Coronary artery (tissue), 2 donors: ENCODE results near the gene GNAL.
"Not testable (repeated sequence)": the region's sequence is repeated elsewhere in the genome, so short reads cannot be mapped to it uniquely, and the experiment has no call there.

Source experiments
- DNase-seq: peaks from one replicate; pipeline ENCODE4 v3.0.0-alpha.2; 2017; ENCODE audit warnings: low spot score
- H3K27ac ChIP-seq, 2 donors: fragments of 200-600 bp; sonication (generic); one replicate each; pipeline ENCODE4 v1.5.1; 2016 to 2019
- H3K4me3 ChIP-seq: fragments of 200-600 bp; sonication (generic); 2 replicates; pipeline ENCODE4 v1.5.1; 2016; ENCODE audit warnings: mild to moderate bottlenecking, moderate library complexity
- TF ChIP-seq, protein P1 (sequence below): fragments of 200-600 bp; sonication (generic); IDR thresholded peaks from one replicate; pipeline ENCODE4 v1.5.1; 2019; ENCODE audit warnings: antibody characterized with exemption

GNAL gene

DNA sequence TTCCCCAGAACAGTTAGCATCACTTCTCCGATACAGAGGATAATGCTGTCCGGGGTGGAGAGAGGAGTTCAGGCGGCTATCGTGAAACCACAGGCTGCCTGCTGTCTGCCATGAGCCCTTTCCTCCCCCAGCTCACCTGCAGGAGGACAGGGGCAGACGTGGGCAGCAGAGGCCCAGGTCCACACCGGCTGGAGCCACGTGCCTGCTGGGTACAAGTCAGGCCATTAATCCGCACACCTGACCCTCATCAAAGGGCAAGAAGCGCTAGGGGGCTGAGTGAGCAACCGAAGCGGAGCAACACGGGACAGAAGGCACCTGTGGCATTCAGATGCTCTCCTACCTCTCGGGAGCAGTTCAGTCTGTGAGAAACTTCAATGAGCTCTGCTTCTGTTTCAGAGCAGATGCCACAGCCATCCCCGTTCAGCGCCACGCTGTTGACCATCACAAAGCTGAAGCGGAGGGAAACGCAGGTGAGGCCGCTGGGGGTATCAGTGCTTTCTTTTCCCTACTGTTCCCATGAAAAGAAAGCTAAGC lies 197.6 kb downstream of the GNAL start:
- no peak overlapping the region for H3K4me3 ChIP-seq
- no peak overlapping the region for H3K27ac ChIP-seq
- DNase-seq = no peak
- TF ChIP-seq, protein P1, sequence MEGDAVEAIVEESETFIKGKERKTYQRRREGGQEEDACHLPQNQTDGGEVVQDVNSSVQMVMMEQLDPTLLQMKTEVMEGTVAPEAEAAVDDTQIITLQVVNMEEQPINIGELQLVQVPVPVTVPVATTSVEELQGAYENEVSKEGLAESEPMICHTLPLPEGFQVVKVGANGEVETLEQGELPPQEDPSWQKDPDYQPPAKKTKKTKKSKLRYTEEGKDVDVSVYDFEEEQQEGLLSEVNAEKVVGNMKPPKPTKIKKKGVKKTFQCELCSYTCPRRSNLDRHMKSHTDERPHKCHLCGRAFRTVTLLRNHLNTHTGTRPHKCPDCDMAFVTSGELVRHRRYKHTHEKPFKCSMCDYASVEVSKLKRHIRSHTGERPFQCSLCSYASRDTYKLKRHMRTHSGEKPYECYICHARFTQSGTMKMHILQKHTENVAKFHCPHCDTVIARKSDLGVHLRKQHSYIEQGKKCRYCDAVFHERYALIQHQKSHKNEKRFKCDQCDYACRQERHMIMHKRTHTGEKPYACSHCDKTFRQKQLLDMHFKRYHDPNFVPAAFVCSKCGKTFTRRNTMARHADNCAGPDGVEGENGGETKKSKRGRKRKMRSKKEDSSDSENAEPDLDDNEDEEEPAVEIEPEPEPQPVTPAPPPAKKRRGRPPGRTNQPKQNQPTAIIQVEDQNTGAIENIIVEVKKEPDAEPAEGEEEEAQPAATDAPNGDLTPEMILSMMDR = no peak

GRCh38 chr18:11887328-11888128 lies 198.5 kb downstream of the GNAL start:
- no peak overlapping the region for H3K27ac ChIP-seq
- TF ChIP-seq, protein P1 = no peak
- no peak for DNase-seq
- no peak overlapping the region for H3K4me3 ChIP-seq

DNA sequence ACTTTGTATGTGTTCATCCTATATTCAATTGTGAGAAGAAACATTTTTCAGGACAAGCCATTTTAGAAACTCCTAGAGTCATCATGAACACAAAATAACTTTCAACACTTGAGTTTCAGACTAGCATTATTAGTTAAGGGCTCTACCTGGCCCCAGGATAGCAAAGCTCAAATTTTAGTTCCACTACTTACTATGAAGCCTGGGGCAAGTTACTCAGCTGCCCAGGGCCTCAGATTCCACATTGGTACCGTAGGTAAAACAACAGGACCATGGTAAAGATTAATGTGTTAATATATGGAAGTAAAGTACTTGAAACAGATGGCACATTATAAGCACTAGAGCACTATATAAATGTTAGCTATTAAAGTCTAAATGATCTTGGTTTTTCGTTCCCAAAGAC lies 199.7 kb downstream of the GNAL start:
- TF ChIP-seq, protein P1 = no peak
- no peak overlapping the region for H3K4me3 ChIP-seq
- no peak for DNase-seq
- no peak overlapping the region for H3K27ac ChIP-seq

- no peak overlapping the region for H3K27ac ChIP-seq
- TF ChIP-seq, protein P1 = no peak
- no peak overlapping the region for H3K4me3 ChIP-seq
- DNase-seq = no peak
Measured at GRCh38 chr18:11889284-11889683, 200.2 kb downstream of the GNAL start.

DNA sequence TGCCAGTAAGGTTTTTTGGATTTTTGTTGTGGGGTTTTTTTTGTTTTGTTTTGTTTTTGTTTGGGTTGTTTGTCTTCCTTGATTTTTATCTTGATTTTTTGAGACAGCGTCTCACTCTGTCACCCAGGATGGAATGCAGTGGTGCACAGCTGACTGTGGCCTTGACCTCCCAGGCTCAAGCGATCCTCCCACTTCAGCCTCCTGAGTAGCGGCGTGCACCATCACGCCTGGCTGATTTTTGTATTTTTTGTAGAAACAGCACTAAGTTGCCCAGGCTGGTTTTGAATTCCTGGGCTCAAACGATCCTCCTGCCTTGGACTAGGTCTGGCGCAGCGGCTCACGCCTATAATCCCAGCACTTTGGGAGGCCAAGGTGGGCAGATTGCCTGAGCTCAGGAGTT lies 202.7 kb downstream of the GNAL start:
- TF ChIP-seq, protein P1 = no peak
- DNase-seq = no peak
- no peak overlapping the region for H3K27ac ChIP-seq
- no peak overlapping the region for H3K4me3 ChIP-seq

GRCh38 chr18:11892438-11892837 lies 203.4 kb downstream of the GNAL start:
- DNase-seq, H3K27ac ChIP-seq, H3K4me3 ChIP-seq: not testable (repeated sequence)

- Histone ChIP-seq H3K27ac (no peak overlapping the region), H3K4me3 (no peak overlapping the region)
- TF ChIP-seq, protein P1 = no peak
- DNase-seq = no peak
Measured at GRCh38 chr18:11897781-11898180, 208.7 kb downstream of the GNAL start.
